OCI-M1 (cell line): ENCODE measurements around the gene GPI.

ENCODE experiments used
- DNase-seq: peaks from one replicate; lab custom pipeline; 2025; lab: John Stamatoyannopoulos, UW

The GPI gene

GRCh38 chr19:34341935-34342680, 22.9 kb upstream of the GPI start:
- DNase-seq = no peak

- no peak for DNase-seq
These were observed 21.2 kb upstream of the GPI start for GRCh38 chr19:34343751-34344150.

GRCh38 chr19:34345947-34346351, 19.0 kb upstream of the GPI start:
- DNase-seq = peak; percentile 89

GRCh38 chr19:34347561-34348165, 17.3 kb upstream of the GPI start:
- no peak for DNase-seq

- no peak for DNase-seq
These were observed 16.0 kb upstream of the GPI start for GRCh38 chr19:34348899-34349487.

- no peak for DNase-seq
These were observed 14.8 kb upstream of the GPI start for GRCh38 chr19:34350161-34350561.

GRCh38 chr19:34351382-34351826, 13.6 kb upstream of the GPI start:
- no peak for DNase-seq

GRCh38 chr19:34353546-34353945, 11.4 kb upstream of the GPI start:
- no peak for DNase-seq

GRCh38 chr19:34355201-34355600, 9.8 kb upstream of the GPI start:
- no peak for DNase-seq

- no peak for DNase-seq
These were observed 8.1 kb upstream of the GPI start for GRCh38 chr19:34356875-34357274.

GRCh38 chr19:34357431-34357830, 7.6 kb upstream of the GPI start:
- no peak for DNase-seq

- DNase-seq = peak; percentile 98
These were observed 5.6 kb upstream of the GPI start for GRCh38 chr19:34359140-34359953.

GRCh38 chr19:34359954-34360315, 5.1 kb upstream of the GPI start:
- no peak for DNase-seq

- no peak for DNase-seq
These were observed 4.6 kb upstream of the GPI start for GRCh38 chr19:34360354-34360909.

GRCh38 chr19:34362679-34363069, 2.3 kb upstream of the GPI start:
- DNase-seq = no peak

- peak; percentile 36 for DNase-seq
These were observed 1.9 kb upstream of the GPI start for GRCh38 chr19:34363094-34363493.

- DNase-seq = no peak
These were observed 1.1 kb upstream of the GPI start for GRCh38 chr19:34363930-34364329.

- DNase-seq = no peak
These were observed 550 bp upstream of the GPI start for GRCh38 chr19:34364462-34364829.

- peak; percentile 55 for DNase-seq
These were observed 736 bp downstream of the GPI start for GRCh38 chr19:34365463-34366401.

GRCh38 chr19:34366738-34367623, 2.0 kb downstream of the GPI start:
- no peak for DNase-seq
